Breast epithelium (tissue), 3 donors: ENCODE measurements around the gene PDCD2.

Source experiments
- POLR2AphosphoS5 ChIP-seq, 3 donors: sonication (generic); formaldehyde crosslinking; IDR thresholded peaks; one replicate each; pipeline ENCODE4 v1.6.1; 2017; ENCODE audit warnings: antibody characterized with exemption in 3 of 3
- TF ChIP-seq, protein P1 (sequence below), 3 donors: fragments of 450-650 bp; IDR thresholded peaks; one replicate each; pipeline ENCODE4 v1.5.1; 2016 to 2017; ENCODE audit warnings: antibody characterized with exemption in 3 of 3, mild to moderate bottlenecking in 3 of 3, moderate library complexity in 3 of 3

DNA sequence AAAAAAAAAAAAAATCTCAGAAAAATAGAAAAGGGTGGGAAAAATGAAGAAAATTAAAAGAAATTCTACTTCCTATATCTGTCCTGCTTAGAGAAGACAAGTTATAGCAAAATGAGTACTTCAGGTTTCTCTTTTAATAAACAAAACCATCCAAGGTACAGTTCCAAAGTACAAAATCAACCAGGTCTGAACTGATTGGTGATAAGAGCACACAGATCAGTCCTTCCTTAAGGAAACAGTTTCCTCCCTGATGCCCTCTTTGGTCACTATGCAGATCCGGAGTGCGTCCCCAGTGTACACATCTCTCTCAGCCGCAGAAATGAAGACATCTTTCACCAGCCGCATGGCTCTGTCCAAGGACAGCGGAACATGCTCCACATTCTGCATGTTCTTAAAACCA lies 49.4 kb downstream of the PDCD2 start:
- TF ChIP-seq POLR2AphosphoS5 (IDR thresholded peaks at IDR 0.05) = no peak
- TF ChIP-seq, protein P1, sequence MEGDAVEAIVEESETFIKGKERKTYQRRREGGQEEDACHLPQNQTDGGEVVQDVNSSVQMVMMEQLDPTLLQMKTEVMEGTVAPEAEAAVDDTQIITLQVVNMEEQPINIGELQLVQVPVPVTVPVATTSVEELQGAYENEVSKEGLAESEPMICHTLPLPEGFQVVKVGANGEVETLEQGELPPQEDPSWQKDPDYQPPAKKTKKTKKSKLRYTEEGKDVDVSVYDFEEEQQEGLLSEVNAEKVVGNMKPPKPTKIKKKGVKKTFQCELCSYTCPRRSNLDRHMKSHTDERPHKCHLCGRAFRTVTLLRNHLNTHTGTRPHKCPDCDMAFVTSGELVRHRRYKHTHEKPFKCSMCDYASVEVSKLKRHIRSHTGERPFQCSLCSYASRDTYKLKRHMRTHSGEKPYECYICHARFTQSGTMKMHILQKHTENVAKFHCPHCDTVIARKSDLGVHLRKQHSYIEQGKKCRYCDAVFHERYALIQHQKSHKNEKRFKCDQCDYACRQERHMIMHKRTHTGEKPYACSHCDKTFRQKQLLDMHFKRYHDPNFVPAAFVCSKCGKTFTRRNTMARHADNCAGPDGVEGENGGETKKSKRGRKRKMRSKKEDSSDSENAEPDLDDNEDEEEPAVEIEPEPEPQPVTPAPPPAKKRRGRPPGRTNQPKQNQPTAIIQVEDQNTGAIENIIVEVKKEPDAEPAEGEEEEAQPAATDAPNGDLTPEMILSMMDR (IDR thresholded peaks at IDR 0.05) = no peak
